HG02852 (cell line): Measurements from ENCODE around the gene MDK.
A peak's percentile ranks its signal among the peaks of the same experiment; 100 is the strongest.

Source experiments
- ATAC-seq: cut with Tn5 transposase; IDR thresholded peaks from one replicate; pipeline ENCODE4 v1.9.1; 2021; ENCODE audit warnings: mild to moderate bottlenecking, moderate library complexity; ENCODE audit not compliant: unreplicated experiment

Gene MDK

DNA sequence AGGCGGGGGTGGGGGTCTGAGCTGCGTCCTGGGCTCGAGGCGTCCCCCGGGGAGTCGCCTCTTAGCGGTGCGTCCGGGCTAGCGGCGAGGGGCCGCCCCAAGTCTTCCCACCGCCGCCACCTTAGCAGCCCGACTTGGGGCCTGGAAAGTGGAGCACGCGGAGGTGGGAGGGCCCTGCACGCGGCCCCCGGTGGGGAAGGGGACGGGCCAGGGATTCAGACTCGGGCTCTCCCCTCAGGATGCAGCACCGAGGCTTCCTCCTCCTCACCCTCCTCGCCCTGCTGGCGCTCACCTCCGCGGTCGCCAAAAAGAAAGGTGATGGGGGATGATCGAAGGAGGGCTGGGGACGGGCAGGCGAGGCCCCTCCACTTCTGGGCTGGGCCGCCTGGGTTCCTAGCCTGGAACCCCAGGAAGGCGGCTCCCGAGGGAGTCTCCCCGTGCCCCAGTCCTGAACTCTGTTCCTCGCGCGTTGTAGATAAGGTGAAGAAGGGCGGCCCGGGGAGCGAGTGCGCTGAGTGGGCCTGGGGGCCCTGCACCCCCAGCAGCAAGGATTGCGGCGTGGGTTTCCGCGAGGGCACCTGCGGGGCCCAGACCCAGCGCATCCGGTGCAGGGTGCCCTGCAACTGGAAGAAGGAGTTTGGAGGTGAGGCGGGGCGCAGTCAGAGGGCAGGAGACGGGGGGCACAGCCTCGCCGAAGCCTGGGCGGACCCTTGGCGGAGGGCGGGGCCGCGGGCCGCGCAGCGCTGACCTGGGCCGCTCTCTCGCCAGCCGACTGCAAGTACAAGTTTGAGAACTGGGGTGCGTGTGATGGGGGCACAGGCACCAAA is 563 bp downstream of the MDK start:
- ATAC-seq, result no peak

DNA sequence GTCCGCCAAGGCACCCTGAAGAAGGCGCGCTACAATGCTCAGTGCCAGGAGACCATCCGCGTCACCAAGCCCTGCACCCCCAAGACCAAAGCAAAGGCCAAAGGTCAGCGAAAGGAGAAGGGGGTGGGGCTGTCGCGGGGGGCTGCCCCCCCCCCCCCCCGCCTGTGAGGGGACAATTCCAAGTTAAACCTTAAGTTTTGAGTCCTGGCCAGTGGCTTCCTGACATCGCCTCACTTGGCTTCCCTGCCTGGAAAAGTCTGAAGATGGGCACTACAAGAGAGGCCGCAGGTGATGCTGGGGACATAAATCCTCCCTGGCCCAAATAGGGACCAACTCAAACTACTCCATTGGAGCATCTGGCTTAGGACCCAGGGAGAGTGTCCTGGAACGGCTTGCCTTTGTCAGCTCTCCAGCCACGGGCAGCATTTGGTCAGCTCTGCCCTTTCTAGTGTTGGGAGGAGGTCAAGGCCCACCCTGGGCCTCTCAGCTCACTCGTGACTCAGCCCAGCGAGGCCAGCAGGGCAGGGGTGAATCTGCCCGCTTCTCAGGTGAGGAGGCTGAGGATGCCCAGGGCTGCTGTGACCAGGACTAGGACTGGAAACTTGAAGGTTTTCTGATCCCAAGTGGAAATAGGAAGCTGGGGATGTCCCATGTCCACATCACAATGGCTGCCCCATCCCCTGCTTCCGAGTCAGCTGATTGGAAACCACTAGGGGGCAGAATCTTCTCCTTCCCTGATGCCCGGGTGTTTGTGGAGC is 1.4 kb downstream of the MDK start:
- no peak for ATAC-seq

- no peak for ATAC-seq
Measured at GRCh38 chr11:46383404-46383758, 1.9 kb downstream of the MDK start.

GRCh38 chr11:46383974-46384701 is 2.7 kb downstream of the MDK start:
- ATAC-seq, result no peak

- ATAC-seq, result no peak
Measured at GRCh38 chr11:46385169-46386004, 3.9 kb downstream of the MDK start.

- no peak for ATAC-seq
Measured at GRCh38 chr11:46386005-46386578, 4.6 kb downstream of the MDK start.

GRCh38 chr11:46386674-46387073 is 5.2 kb downstream of the MDK start:
- no peak for ATAC-seq

GRCh38 chr11:46387456-46387855 is 6.0 kb downstream of the MDK start:
- no peak for ATAC-seq

- ATAC-seq, result no peak
Measured at GRCh38 chr11:46387919-46388618, 6.6 kb downstream of the MDK start.

DNA sequence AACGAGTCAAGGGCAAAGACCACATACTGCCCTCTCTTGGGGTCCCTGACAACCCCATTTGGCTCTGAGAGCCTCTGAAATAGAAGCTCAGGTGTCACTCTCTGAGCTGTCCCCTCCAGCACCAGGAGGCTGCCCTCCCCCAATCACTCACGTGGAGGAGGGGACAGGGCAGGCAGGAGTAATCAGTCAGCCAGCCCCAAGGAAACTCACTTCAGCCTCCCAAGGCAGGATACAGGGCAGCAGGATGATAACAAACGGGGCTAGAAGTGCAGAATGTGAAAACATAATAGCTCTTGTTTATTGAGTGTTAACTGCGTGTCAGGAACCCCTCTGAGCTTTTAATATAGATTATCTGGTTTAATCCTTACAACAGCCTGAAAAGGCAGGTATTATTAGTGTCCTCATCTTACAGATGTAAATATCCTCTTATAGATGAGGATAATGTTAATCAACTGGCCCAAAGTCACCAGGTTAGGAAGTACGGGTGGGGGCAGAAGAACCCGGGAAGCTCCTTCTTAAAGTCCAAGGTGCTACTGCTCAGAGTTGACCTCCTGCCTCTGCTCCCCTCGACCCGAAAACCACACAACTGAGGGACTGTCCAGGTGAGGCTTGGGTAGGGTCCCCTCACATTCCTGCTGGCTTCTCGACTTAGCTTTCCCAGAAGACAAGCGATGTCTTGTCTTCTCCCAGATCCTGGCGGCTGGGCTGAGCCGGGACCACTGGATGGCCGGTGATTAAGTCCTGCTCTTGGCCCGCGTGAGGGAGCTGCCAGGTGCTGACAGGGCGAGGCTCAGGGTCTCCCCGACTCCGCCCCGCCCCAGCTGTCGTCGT is 7.4 kb downstream of the MDK start:
- no peak for ATAC-seq

- ATAC-seq, result peak; percentile 42
Measured at GRCh38 chr11:46389450-46390330, 8.2 kb downstream of the MDK start.

DNA sequence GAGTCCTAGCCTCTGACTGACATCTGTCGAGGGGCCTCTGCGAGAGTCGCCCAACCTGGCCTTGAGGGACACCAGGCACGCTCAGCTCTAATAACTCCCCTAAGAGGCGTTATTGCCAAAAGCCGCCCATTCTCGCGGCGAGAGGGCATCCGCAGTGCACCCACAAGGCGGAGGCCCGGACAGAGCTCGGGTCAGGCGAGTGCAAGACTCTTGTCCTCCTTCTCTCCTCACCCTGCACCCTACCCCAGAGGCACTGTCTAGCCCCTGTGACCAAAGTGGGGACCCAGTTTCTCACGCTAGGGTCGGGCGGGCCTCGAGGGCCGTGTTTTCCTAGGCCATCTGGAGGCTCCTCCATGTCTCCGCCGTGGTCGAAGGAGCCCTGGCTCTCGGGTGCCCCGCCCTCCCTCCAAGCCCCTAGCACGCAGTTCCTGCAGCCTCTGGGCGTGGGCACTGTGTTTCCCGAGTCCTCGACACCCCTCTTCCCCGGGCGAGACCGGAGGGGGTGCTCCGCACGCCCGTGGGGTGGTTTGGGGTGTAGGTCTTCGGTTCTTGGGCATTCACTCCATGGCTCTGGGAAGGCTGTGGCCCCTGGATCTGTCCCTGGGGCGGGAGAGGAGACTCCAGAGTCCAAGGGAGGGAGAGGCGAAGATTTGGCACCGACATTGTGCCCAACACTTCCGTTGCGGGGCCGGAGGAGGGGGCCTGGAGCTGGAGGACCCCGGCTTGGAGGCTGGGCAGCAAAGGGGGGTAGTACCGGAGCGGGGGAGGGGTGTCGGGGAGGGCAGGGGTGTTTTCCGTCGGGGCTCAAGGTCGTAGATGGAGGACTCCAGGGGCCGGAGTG is 9.1 kb downstream of the MDK start:
- no peak for ATAC-seq

- no peak for ATAC-seq
Measured at GRCh38 chr11:46391186-46391577, 9.7 kb downstream of the MDK start.

GRCh38 chr11:46391578-46392420 is 10.3 kb downstream of the MDK start, which contains the start of gene CHRM4:
CHRM4 (minus strand) TSS chr11:46391776; CDS start chr11:46386557, 5,219 bp downstream.
- ATAC-seq, result no peak

DNA sequence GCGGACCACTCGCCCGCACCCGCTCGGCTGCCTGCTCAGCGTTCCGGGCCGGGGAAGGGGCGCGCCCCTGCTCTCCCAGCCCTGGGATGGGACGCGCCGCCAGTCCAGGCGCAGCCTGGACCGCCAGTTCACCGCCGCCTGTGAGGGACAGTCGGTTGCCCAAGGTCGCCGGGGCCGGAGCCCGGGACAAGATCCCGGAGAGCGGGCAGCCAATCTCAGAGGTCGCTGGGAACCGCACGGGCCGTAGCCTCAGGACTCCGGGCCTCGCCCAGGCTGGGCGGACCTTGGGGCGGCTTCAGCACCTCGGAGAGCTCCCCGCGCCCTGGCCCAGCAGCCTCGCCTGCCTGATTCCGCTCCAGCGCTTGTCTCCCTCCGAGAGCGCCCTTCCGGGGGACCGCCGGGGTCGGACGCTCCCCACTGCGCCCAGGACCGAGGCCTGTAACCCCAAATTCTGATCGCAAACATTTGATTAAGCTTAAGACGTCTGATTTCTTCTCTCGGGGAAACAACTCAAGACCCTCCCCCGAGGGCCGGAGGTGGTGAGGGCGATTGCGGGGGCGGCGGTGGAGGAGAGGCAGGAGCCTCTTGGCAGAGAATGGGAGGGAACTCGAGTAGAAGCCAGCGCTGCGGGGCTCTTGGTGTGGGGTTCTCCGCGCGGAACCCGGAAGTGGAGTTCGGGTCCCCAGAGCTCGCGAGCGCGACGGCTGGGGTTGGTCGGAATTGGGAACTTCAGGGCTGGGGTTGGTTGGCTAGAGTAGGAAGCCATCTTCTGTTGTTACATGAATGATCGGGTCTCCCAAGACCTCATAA is 11.2 kb downstream of the MDK start:
- ATAC-seq, result peak; percentile 66
